Nephron (organoid): ENCODE results near the gene OR10G3.

Experiments
- H3K27ac Mint-ChIP-seq, 3 experiments: 2 replicates each; pipeline ENCODE4 v1.8.0; 2020; ENCODE audit warnings: mixed read lengths in 3 of 3, mild to moderate bottlenecking in 2 of 3, moderate library complexity in 1 of 3
- H3K27me3 Mint-ChIP-seq: 2 replicates; pipeline ENCODE4 v1.8.0; 2021; ENCODE audit warnings: low read depth, mild to moderate bottlenecking, moderate library complexity, mixed read lengths
- H3K36me3 Mint-ChIP-seq: 2 replicates; pipeline ENCODE4 v1.8.0; 2020; ENCODE audit warnings: low read depth, mixed read lengths
- H3K4me1 Mint-ChIP-seq: 2 replicates; pipeline ENCODE4 v1.8.0; 2020; ENCODE audit warnings: mixed read lengths
- H3K4me3 Mint-ChIP-seq, 3 experiments: 2 replicates each; pipeline ENCODE4 v1.8.0; 2020; ENCODE audit warnings: mild to moderate bottlenecking in 3 of 3, mixed read lengths in 3 of 3, moderate library complexity in 2 of 3
- H3K9me3 Mint-ChIP-seq: 2 replicates; pipeline ENCODE4 v1.8.0; 2020; ENCODE audit warnings: mixed read lengths
- CTCF ChIP-seq, 3 experiments: fragments of 200-600 bp; sonication (generic); IDR thresholded peaks; one replicate each; pipeline ENCODE4 v1.5.0; 2021; ENCODE audit warnings: antibody characterized with exemption in 3 of 3; ENCODE audit not compliant: unreplicated experiment in 3 of 3

The OR10G3 gene

DNA sequence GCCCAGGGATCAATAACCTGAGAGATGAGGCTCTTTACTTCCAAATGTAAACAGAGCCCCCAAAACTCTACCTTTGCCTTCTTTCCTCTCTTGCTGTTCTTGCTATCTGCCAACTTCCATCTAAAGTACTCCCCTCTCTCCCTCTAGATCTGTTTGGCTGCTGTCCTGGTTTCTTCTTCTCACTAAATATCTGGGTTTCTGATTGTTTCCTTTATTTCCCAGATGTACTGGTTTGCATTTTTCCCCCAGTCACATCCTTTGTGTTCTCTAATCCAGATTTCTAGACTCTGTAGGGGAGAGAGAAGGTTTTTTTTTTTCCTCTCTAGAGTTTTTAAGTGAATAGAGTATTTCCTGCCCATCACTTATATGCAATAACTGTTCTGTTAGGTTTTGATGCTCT, 46.6 kb downstream of the OR10G3 start:
- Mint-ChIP-seq H3K4me3 (no peak overlapping the region), H3K36me3 (no peaks in the 10 kb centered on the region), H3K27me3 (peaks cover 29% of the 10 kb centered on the region), H3K9me3 (no peaks in the 10 kb centered on the region), H3K4me1 (peaks cover 20% of the 10 kb centered on the region), H3K27ac (peak overlapping the region in 2 of 3 experiments; percentile 13 to 26)
- no peak for TF ChIP-seq CTCF (IDR thresholded peaks at IDR 0.05; ENCODE audit: unreplicated experiment in 3 of 3)

GRCh38 chr14:21529515-21529914, 50.4 kb downstream of the OR10G3 start:
- H3K27me3 Mint-ChIP-seq = peaks cover 11% of the 10 kb centered on the region
- no peaks in the 10 kb centered on the region for H3K9me3 Mint-ChIP-seq
- peak overlapping the region in 1 of 3 experiments; percentile 72 for H3K27ac Mint-ChIP-seq
- TF ChIP-seq CTCF (IDR thresholded peaks at IDR 0.05; ENCODE audit: unreplicated experiment in 3 of 3) = no peak
- H3K4me3 Mint-ChIP-seq = no peak overlapping the region
- H3K36me3 Mint-ChIP-seq = peaks cover 5% of the 10 kb centered on the region
- H3K4me1 Mint-ChIP-seq = peaks cover 12% of the 10 kb centered on the region

- H3K36me3 Mint-ChIP-seq = peaks cover 13% of the 10 kb centered on the region
- H3K9me3 Mint-ChIP-seq = no peaks in the 10 kb centered on the region
- peaks cover 6% of the 10 kb centered on the region for H3K27me3 Mint-ChIP-seq
- peak overlapping the region in 2 of 3 experiments; percentile 12 to 64 for H3K4me3 Mint-ChIP-seq
- peak overlapping the region in 2 of 3 experiments; percentile 47 to 72 for H3K27ac Mint-ChIP-seq
- no peak for TF ChIP-seq CTCF (IDR thresholded peaks at IDR 0.05; ENCODE audit: unreplicated experiment in 3 of 3)
- peaks cover 12% of the 10 kb centered on the region for H3K4me1 Mint-ChIP-seq
These were observed 51.2 kb downstream of the OR10G3 start for GRCh38 chr14:21528381-21529348.

DNA sequence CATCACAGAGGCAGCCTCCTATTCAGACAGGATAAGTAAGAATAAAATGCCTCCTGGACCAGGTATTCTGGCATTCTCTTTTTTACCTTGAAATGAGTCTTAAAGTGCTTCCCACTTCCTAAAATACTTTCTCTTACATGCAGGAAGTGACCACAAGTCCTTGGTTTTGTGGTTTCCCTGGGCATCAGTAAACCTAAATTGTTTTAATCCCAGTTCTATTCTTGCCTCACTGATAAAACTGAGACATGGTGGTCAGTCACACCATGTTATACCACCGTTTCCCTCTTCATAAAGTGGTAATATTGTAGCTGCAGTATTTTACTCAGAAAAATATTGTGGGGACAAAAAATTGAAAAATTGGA, 52.6 kb downstream of the OR10G3 start:
- Mint-ChIP-seq H3K27me3 (no peaks in the 10 kb centered on the region), H3K4me1 (peaks cover 15% of the 10 kb centered on the region), H3K9me3 (no peaks in the 10 kb centered on the region), H3K27ac (peak overlapping the region; percentile 93 to 98 (median 94)), H3K4me3 (peak overlapping the region; percentile 87 to 92 (median 89)), H3K36me3 (peaks cover 27% of the 10 kb centered on the region)
- no peak for TF ChIP-seq CTCF (IDR thresholded peaks at IDR 0.05; ENCODE audit: unreplicated experiment in 3 of 3)

- Mint-ChIP-seq H3K9me3 (no peaks in the 10 kb centered on the region), H3K4me1 (peaks cover 19% of the 10 kb centered on the region), H3K27ac (peak overlapping the region; percentile 93 to 98 (median 94)), H3K4me3 (peak overlapping the region; percentile 87 to 92 (median 89)), H3K36me3 (peaks cover 31% of the 10 kb centered on the region), H3K27me3 (no peaks in the 10 kb centered on the region)
- TF ChIP-seq CTCF (IDR thresholded peaks at IDR 0.05; ENCODE audit: unreplicated experiment in 3 of 3) = no peak
These were observed 53.1 kb downstream of the OR10G3 start for GRCh38 chr14:21526672-21527317.
